GM12872 (cell line): ENCODE measurements around the gene DSCAML1.

Experiments
- CTCF ChIP-seq: IDR thresholded peaks from 3 replicates; pipeline ENCODE4 v1.5.1; 2011; ENCODE audit warnings: low read depth, mild to moderate bottlenecking, low read length, moderate library complexity; ENCODE audit not compliant: insufficient read depth

Gene DSCAML1

GRCh38 chr11:117697319-117697718 is 99.7 kb downstream of the DSCAML1 start:
- TF ChIP-seq CTCF = no peak

- no peak for TF ChIP-seq CTCF
Measured at GRCh38 chr11:117696540-117696939, 100.5 kb downstream of the DSCAML1 start.

GRCh38 chr11:117693344-117693743 is 103.7 kb downstream of the DSCAML1 start:
- no peak for TF ChIP-seq CTCF

GRCh38 chr11:117691516-117691915 is 105.5 kb downstream of the DSCAML1 start:
- no peak for TF ChIP-seq CTCF

GRCh38 chr11:117691218-117691514 is 105.8 kb downstream of the DSCAML1 start:
- no peak for TF ChIP-seq CTCF

- TF ChIP-seq CTCF = no peak
Measured at GRCh38 chr11:117690484-117691217, 106.4 kb downstream of the DSCAML1 start.

- TF ChIP-seq CTCF = no peak
Measured at GRCh38 chr11:117688255-117688797, 108.7 kb downstream of the DSCAML1 start.
